Urinary bladder (tissue), 4 donors: ENCODE results near the gene LRRC3. TPM values are rescaled to one million over a fixed set of nuclear protein-coding genes. Genes with fewer than 3 reads are reported as not detected.
"Not testable (repeated sequence)": the region's sequence is repeated elsewhere in the genome, so short reads cannot be mapped to it uniquely, and the experiment has no call there.

Source experiments
- DNase-seq: peaks from one replicate; pipeline ENCODE4 v3.0.0-alpha.2; 2015; ENCODE audit errors: extremely low spot score
- H3K27ac ChIP-seq: one replicate; pipeline ENCODE4 v1.5.1; 2013; ENCODE audit warnings: low read depth, mild to moderate bottlenecking, moderate library complexity
- H3K36me3 ChIP-seq: one replicate; pipeline ENCODE4 v1.6.1; 2013; ENCODE audit warnings: mild to moderate bottlenecking, moderate library complexity; ENCODE audit not compliant: insufficient read depth
- H3K4me1 ChIP-seq: one replicate; pipeline ENCODE4 v1.6.1; 2013; ENCODE audit warnings: mild to moderate bottlenecking, moderate library complexity; ENCODE audit not compliant: insufficient read depth
- H3K4me3 ChIP-seq: one replicate; pipeline ENCODE4 v1.5.1; 2013; ENCODE audit warnings: low read depth, low read length
- WGBS: extraction: QIAGEN DNeasy Blood & Tissue Kit; methylation state at CpG from one replicate; pipeline ENCODE4 v1.1.7; 2013; 5-methylcytosine and 5-hydroxymethylcytosine counted together
- polyA plus RNA-seq: library from polyadenylated mRNA; stranded (reverse); fragments of 200-250 nt; gene quantifications from one replicate; pipeline ENCODE4 v1.2.3, GENCODE V29; 2013
- total RNA-seq: library from RNA; depleted of rRNA; stranded (reverse); fragments of >200 nt; gene quantifications from one replicate; pipeline ENCODE4 v1.2.3, GENCODE V29; 2014
- donor health status: healthy with polysubstance abuse.
- donor health status: healthy.

The LRRC3 gene
- 1.5 TPM for total RNA-seq
- 4.1 TPM for polyA plus RNA-seq

GRCh38 chr21:44454747-44455523 is at the start of gene LRRC3:
TSS of gene LRRC3 (plus strand) at chr21:44455510. CDS start at chr21:44456645, 1,135 bp downstream.
- 5% methylated on average over 45 of the region's 45 CpGs for WGBS
- Histone ChIP-seq H3K36me3 (no peaks in the 10 kb centered on the region), H3K27ac (no peak within 1 kb of the TSS), H3K4me3 (peak within 1 kb of the TSS; percentile 57), H3K4me1 (peaks cover 1% of the 10 kb centered on the region)
- DNase-seq: peak; percentile 50

- no peak for DNase-seq
- Histone ChIP-seq H3K27ac (no peak overlapping the region), H3K4me1 (no peaks in the 10 kb centered on the region), H3K4me3 (no peak overlapping the region), H3K36me3 (no peaks in the 10 kb centered on the region)
- 82% methylated on average over 37 of the region's 37 CpGs for WGBS
Measured at GRCh38 chr21:44405948-44406872, 49.1 kb upstream of the LRRC3 start.

- no peaks in the 10 kb centered on the region for H3K4me1 ChIP-seq
- DNase-seq: no peak
- no peaks in the 10 kb centered on the region for H3K36me3 ChIP-seq
- no peak overlapping the region for H3K4me3 ChIP-seq
- 81% methylated on average over 8 of the region's 8 CpGs for WGBS
- no peak overlapping the region for H3K27ac ChIP-seq
Measured at GRCh38 chr21:44406953-44407352, 48.4 kb upstream of the LRRC3 start.

- no peak overlapping the region for H3K27ac ChIP-seq
- no peak for DNase-seq
- 86% methylated on average over 7 of the region's 7 CpGs for WGBS
- no peaks in the 10 kb centered on the region for H3K36me3 ChIP-seq
- no peaks in the 10 kb centered on the region for H3K4me1 ChIP-seq
- no peak overlapping the region for H3K4me3 ChIP-seq
Measured at GRCh38 chr21:44407493-44407892, 47.8 kb upstream of the LRRC3 start.

GRCh38 chr21:44408226-44408625 is 47.1 kb upstream of the LRRC3 start:
- Histone ChIP-seq H3K4me3 (no peak overlapping the region), H3K36me3 (no peaks in the 10 kb centered on the region), H3K4me1 (no peaks in the 10 kb centered on the region), H3K27ac (no peak overlapping the region)
- 88% methylated on average over 15 of the region's 15 CpGs for WGBS
- DNase-seq: no peak

- Histone ChIP-seq H3K4me3 (no peak overlapping the region), H3K36me3 (no peaks in the 10 kb centered on the region), H3K27ac (no peak overlapping the region), H3K4me1 (no peaks in the 10 kb centered on the region)
- WGBS: 92% methylated on average over 27 of the region's 27 CpGs
- no peak for DNase-seq
Measured at GRCh38 chr21:44413566-44414290, 41.6 kb upstream of the LRRC3 start.

GRCh38 chr21:44414291-44415072 is 40.8 kb upstream of the LRRC3 start:
- 72% methylated on average over 30 of the region's 30 CpGs for WGBS
- no peaks in the 10 kb centered on the region for H3K36me3 ChIP-seq
- no peaks in the 10 kb centered on the region for H3K4me1 ChIP-seq
- no peak overlapping the region for H3K27ac ChIP-seq
- no peak overlapping the region for H3K4me3 ChIP-seq
- DNase-seq: no peak

- no peak overlapping the region for H3K4me3 ChIP-seq
- no peak overlapping the region for H3K27ac ChIP-seq
- H3K36me3 ChIP-seq: no peaks in the 10 kb centered on the region
- DNase-seq: no peak
- H3K4me1 ChIP-seq: no peaks in the 10 kb centered on the region
- WGBS: 46% methylated on average over 24 of the region's 24 CpGs
Measured at GRCh38 chr21:44415073-44416025, 40.0 kb upstream of the LRRC3 start.

GRCh38 chr21:44416193-44416592 is 39.1 kb upstream of the LRRC3 start:
- Histone ChIP-seq H3K4me3 (no peak overlapping the region), H3K4me1 (no peaks in the 10 kb centered on the region)
- 69% methylated on average over 8 of the region's 8 CpGs for WGBS

GRCh38 chr21:44417621-44418107 is 37.6 kb upstream of the LRRC3 start:
- not testable (repeated sequence) for H3K4me1 ChIP-seq, H3K36me3 ChIP-seq, H3K4me3 ChIP-seq, DNase-seq, H3K27ac ChIP-seq
- 92% methylated on average over 21 of the region's 21 CpGs for WGBS

More at GRCh38 chr21:44416193-44416592, 39.1 kb upstream of the LRRC3 start:
- Histone ChIP-seq H3K27ac (no peak overlapping the region), H3K36me3 (no peaks in the 10 kb centered on the region)
- DNase-seq: no peak

GRCh38 chr21:44418108-44418875 is 37.0 kb upstream of the LRRC3 start:
- no peaks in the 10 kb centered on the region for H3K4me1 ChIP-seq
- H3K4me3 ChIP-seq: no peak overlapping the region
- no peak for DNase-seq
- no peak overlapping the region for H3K27ac ChIP-seq
- 90% methylated on average over 25 of the region's 25 CpGs for WGBS
- H3K36me3 ChIP-seq: no peaks in the 10 kb centered on the region
